Measurements from ENCODE around the gene SYTL3.

SYTL3 gene

DNA sequence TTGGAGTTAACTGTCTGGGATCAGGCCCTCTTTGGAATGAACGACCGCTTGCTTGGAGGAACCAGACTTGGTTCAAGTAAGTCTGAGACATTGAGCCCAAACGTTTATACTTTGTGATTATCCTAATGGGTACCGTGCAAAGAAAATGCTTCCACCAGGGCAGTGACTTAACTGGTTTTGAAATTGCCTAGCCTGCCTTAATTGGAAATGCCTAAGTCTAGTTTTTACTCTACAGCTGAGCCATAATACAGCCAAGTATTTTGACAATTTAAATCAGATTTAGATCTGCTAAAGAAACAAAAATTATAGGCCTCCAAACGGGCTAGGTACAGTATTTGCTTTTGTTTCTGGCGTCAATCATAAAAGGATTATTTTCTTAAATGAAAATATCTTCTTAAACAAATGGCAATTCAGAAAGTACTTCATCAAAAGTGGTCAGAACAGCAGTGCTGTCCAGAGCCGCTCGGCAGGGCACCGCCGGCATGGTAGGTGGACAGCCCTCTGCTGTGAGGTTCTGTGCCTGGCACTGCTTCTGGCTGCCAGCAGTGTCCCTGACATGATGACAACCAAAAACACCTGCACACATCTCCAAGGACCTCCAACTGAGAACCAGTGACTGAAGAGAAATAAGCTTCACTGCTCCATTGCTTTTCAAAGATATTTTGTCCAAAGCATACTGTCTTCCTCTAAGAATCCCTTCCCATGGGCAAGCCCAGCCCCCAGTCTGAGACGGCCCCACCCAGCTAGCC lies 113.8 kb downstream of the SYTL3 start:
- DNase-seq: no peak

DNA sequence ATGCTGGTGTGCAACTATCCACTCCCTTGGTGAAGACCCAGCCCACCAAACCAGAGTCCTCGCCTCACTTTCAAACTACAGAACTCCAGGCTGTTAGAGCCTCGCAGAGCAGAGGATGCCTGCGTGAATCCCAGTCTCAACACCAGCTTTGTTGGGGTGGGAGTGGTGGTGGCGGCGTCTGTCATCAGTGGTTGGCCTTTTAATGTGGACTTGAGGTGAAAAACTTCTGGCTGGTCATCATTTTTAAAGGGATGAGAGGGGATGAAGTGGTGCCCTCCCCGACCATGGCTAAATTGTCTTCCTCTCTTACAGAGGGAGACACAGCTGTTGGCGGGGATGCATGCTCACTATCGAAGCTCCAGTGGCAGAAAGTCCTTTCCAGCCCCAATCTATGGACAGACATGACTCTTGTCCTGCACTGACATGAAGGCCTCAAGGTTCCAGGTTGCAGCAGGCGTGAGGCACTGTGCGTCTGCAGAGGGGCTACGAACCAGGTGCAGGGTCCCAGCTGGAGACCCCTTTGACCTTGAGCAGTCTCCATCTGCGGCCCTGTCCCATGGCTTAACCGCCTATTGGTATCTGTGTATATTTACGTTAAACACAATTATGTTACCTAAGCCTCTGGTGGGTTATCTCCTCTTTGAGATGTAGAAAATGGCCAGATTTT lies 114.5 kb downstream of the SYTL3 start:
- DNase-seq: no peak

DNA sequence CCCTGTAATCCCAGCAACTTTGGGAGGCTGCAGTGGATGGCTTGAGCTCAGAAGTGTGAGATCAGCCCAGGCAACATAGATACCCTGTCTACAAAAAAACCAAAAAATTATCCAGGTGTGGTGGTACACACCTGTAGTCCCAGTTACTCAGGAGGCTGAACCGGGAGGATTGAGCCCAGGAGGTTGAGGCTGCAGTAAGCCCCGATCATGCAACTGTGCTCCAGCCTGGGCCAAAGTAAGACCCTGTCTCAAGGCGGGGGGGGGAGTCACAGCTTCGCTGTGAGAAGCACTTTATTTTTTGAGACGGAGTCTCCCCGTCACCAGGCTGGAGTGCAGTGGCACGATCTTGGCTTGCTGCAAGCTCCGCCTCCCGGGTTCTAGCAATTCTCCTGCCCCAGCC lies 115.1 kb downstream of the SYTL3 start:
- DNase-seq: no peak

DNA sequence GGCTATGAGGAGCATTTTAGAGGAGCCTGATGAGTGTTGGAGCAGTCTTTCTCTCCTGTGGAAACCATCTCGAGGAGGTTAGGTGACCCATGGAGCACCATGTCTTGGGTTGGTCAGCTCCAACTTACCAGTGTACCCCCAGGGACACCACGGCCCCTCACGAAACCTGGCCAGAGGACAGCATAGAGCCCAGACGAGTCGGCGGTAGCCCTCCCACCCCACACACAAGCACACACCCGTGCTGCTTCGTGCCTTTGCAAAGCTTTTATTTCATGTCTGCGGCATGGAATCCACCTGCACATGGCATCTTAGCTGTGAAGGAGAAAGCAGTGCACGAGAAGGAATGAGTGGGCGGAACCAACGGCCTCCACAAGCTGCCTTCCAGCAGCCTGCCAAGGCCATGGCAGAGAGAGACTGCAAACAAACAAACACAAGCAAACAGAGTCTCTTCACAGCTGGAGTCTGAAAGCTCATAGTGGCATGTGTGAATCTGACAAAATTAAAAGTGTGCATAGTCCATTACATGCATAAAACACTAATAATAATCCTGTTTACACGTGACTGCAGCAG lies 115.7 kb downstream of the SYTL3 start:
- DNase-seq: no peak

DNA sequence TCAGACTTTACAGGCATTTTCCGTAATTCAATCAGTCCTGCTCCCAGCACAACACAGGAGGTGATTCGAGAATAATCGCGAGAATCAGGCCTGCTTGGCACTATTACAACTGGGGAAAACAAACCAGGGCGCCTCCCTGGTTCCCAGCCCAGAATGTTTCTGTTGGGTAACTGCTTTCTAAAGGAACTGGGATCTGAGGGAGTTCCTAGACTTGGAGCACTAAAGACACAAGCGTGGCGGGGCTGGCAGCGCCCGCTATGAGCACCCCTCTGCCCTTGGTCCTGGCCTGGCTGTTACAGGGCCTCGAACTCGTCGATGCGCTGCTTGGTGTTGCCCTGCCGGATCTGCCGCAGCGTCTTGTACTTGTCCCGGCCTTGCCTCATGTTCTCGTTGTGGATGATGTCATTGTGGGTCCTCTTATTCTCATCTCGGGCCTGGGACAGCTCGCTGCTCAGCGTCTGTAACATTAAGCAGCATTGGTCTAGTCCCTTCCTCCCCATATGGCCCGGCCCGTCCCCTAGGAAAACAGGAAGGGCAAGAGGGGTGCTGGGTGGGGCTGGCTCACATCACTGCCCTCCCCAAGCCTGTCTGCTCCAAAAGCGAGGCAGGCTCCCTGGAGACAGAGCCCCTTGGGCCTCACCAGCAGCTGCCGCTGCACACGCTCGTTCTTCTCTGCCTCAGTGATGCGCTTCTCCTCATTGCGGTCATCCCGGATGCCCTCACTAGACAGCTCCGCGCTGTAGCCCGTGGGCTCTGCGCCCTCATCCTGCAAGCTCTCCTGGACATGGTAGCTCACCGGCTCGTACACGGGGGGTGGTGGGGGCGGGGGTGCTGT lies 117.0 kb downstream of the SYTL3 start:
- no peak for DNase-seq

DNA sequence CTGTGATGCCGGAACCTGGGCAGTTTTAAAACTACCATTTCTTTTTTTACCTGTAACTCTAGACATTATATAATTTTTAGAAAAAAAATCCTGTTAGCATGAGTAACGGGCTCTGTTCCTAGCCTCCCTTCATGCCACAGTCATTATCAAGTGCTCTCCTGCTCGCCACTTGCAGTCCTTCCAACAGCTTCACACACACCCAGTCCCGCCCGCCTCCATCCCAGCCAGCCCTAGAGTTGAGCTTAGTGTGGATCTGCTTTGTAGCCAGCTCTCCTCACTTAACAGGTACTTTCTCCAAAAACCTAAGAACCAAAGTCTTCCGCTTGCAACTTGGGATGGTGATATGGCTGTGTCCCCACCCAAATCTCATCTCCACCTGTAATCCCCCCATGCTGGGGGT lies 117.9 kb downstream of the SYTL3 start:
- no peak for DNase-seq

DNA sequence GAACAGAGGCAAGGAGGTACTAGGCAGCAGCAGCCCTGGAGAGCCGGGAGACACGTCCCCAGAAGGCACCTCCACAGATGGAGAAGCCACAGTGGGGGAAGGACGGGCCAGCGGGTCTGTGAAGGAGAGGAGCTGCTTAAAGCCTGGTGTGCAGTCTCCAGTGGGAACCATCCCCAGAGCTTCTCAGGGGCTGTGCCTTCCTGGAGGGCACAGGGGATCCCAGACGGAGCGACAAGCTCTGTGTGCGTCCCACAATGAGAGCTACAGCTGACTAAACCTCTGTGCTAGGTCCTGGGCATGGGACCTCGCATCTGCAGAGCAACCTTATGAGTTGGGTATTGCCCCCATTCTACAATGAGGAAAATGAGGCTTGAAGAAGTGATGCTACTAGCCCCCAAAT lies 118.6 kb downstream of the SYTL3 start:
- no peak for DNase-seq

DNA sequence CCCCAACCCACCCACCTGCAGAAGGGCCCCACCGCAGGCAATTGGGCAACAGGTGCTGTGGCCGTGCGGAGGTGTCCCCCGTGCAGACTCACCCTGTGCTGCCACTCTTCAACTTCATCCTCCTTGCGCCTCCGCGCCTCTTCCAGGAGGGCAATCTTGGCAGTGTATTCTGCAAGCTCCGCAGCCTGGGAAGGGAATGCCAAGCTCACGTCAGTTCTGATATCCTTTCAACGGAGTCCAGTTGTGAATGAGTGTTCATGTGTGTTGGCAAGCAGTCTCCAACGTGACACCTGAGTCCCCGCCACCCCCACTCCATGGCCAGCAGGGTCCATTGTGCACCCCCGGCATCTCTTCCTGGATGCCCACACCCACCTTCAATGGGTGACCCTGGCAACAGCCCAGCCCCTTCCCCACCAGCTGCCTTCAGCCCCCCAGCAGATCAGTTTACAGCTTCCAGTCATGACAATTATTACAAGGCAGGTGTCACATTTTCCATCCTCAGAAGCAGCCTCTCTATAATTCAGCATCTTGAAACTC lies 119.4 kb downstream of the SYTL3 start:
- no peak for DNase-seq

DNA sequence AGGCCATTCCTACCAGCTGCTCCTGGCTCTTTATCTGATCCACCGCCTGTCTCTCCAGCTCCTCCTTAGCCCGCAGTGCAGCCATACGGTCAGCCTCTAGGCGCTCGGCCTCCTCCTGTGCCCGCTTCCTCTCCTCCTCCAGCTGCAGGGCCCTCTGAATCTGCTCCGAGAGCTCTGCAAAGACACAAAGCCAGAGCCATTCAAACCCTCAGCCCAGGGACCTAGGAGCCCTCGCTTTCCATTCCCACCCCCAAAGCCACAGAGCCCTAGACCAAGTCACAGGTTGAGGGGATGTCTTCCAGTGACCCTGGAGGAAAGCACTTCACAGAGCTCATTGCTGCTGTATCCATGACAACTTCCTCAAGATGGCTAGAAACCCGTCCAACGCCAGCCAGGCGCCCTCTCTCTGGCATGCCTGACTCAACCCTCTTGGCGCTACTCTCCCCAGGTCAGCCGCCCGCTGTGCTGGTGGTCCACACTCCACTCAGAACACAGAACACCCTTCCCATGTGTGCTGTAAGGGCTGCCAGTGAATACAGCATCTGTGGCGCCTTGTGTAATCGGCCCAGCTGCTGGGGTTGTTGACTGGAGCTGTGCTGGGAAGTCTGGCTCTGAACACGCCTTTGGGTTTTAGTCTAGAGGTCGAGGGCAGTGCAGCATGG lies 120.0 kb downstream of the SYTL3 start:
- DNase-seq: no peak

DNA sequence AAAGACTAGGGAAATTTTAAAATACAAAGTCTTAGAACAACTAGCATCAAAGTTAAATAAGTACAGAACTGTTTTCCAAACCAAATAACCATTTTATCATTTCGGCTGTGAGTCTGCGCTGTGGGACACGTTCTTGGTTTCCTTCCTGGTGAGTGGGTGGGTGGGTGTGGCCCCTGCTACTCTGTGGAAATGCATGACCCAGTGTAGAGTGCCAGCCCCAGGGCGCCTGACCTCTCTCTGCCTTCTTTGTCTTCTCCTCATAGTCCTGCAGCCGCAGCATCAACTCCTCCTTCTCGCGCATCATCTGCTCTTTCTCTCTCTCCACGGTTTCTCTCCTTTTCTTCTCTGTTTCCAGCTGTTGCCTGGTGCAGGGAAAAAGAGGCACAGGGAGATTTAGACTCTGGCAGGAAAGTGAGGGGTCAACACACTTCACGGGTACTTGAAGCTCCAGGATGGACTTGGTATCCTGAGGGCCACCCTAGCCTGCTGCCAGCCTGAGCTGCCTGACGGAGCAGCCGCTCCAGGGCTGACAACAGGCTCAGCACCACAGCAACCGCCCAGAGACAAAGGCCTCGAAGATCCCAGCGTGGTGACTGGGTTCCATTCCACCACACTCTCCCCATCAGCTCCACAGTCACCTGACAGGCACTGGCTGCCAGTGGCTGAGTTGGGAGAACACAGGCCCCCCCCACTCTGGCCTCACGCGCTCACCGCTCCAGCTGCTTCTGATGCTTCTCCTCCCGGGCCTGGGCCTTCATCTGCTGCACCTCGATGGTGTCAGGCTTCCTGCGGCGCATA lies 120.9 kb downstream of the SYTL3 start:
- no peak for DNase-seq

DNA sequence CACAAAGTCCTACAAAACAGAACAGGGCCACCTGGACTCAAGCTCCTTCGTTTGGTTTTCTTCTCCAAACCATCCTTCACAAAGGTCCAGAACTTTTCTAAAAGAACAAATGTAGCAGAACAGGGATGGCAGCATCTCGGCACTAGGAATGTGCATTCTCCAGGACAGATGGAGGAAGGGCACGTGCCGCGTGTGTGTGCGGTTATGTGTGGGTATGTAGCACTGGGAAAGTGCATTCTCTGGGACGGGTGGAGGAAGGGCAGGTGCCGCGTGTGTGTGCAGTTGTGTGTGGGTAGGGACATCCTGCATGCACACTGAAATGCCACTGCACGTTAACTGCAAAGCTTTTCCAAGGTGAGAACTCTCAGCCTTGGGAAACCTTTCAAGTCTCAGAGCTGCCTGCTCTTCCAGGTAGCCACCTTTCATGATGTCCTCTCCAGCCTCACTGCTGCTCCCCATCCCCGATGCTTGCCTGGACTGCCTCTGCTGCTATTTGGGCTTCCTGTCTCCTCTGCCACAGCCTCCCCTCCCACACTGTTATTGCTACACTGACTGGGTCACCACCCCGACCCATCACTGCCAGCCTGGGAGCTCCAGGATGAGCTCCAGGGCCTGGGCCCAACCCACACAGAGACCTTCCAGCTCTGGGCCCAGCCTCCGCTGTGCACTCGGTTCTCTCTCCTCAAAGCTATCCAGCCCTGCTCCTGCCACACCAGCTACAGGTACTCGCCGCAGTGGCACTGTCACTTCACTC lies 121.7 kb downstream of the SYTL3 start:
- no peak for DNase-seq

DNA sequence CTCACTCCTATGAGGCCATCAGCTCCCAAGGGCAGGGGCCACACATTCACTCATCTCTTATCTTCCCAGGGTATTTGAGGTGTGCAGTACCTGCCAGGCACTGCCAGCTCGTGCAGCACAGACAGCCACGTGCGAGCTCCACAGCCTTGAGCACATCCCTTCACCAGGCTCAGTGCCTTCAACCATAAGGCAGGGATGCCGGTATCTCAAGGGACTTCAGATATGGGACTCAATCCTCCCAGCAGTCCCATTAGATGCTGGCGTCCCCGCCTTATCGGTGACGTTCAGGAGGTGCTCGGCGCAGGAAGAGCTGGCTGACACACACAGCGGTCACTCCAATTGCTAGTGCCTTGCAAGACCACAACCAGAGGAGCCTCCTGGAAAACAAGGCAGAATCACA lies 122.3 kb downstream of the SYTL3 start:
- DNase-seq: no peak

DNA sequence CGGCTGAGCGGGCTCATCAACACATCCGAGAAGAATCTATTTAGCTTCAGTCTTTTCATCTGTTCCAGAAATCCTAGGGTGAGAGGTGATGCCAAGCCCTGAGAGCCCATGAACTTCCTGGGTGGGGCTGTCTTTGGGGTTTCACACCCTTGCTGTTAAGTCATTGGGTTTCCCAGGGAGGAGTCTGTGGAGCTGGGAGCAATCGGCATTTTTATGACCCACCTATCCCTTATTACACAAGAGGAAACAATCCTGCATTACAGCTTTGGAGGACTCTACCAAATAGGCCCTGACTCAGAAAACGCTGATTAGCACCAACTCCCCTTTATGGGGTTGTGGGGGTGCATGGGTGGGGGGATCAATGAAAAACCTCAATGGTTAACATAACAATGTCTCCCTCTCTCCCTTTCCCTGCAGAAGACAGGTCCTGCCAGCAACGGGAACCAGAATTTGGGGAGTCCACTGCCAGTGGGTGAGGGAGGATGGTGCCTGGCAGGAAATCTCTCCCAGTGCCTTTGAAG lies 123.1 kb downstream of the SYTL3 start:
- no peak for DNase-seq

DNA sequence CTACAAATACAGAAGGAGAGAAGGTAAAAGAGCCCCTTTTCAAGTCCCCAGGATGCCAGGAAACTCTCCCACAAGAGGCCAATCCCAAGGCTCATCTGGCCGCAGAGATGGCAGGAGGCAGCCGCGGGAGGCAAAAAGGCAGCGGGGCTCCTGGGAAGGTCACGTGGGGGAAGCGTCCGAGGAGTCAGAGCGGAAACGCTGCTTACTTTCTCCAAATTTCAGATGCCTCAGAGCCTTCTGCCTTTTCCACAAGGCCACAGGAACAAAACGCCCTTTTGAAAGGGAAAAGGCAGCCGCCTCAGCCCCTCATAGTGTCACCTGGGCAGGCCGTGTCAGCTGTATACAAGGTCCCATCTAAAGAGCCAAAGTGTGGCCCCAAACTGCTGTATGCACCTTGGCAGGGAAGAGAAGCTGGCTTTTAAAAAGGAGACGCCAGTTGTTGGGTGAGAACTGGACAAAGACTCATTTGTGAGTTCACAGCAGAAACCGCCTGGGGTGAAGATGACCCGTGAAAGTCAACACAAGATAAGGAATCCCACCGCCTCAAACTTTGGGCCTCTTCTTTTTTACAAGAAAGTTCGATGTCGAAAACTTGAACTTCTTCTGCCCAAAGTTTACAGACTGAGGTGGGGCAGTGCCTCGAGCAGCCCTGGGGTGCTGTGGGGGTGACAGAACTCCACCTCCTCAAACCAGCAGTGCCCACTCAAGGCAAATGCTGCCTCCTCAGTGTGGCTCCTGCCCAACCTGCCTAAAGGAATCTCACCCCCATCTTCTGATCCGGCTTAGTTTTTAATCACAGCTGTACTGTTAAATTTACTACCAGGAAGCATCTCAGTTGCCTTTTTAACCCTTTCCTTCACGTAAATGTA lies 124.0 kb downstream of the SYTL3 start:
- DNase-seq: no peak

DNA sequence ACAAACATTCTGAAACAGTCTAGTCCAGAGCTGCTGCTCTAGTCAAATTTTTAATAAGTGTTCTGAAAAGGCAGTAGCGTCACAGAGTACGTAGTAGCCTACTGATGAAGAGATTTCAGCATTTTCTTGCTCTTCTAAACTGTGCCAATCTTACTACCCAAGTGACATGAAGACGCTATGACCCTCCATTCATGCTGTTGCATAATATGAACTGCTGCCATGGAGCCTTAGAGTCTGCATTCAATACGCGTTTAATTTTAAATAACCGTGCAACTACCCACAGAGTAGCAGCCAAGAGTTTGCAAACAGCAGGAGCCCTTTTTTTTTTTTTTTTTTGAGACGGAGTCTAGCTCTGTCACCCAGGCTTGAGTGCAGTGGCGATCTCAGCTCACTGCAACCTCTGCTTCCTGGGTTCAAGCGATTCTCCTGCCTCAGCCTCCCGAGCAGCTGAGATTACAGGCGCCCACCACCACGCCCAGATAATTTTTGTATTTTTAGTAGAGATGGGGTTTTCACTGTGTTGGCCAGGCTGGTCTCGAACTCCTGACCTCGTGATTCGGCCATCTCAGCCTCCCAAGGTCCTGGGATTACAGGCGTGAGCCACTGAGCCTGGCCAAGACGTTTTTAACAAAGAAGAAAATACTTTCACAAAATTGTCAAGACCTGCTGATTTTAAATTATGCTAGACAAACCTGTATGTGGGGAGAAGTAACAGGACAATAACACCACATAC lies 125.0 kb downstream of the SYTL3 start:
- no peak for DNase-seq

DNA sequence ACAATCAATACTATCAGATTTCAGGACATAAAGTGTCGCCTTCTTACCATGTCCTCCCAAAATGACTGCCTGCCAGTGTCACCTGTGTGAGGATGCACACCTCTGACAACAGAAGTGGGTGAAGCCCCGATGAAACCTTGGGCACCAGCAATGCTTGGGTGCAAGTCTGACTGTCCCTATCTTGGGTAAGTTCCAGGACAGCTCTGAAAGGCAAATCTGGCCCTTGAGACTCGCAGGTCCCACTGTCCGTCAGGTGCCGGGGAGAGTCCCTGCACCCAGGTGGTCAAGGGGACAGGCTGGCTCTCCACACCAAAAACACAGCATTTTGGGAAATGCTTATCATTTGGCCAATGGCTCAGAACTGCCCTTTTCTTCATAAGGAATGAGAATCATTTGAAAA lies 126.0 kb downstream of the SYTL3 start:
- no peak for DNase-seq

DNA sequence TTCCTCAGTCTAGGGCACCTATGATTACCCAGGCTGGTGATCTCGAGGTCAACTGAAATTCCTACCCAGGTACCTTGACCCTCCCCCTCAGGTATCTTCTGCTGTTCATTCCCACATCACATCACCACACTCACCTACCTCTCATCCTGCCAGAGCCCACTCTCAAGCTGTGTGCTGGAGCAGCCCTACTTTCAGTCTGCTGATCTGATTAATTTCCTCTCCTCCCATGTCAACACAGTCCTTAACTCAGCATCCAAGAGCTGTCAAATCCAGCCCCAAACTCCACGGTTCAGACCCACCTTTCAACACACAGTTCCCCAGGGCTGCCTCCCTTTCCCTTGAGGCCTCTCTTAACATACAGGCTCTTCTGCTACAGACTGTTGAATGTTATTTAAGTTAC lies 126.9 kb downstream of the SYTL3 start:
- DNase-seq: no peak

DNA sequence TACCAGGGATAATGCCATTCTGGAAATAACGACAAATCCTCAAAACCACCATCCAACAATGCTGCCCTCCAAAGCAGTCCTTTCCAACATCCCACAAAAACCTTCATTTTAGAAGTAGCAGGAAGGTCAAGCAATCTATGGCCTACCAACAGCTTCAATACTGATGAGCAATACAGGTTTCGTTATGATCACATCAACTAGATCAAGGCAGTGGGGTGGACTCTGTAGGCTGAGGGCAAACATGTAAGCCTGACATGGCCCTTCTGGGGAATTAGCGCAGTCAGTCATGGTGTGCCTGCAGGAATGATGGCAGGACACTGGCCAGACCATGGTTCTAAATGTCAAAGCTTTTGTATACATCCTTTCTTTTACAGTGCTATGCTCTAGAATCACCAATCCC lies 127.7 kb downstream of the SYTL3 start:
- DNase-seq: no peak

DNA sequence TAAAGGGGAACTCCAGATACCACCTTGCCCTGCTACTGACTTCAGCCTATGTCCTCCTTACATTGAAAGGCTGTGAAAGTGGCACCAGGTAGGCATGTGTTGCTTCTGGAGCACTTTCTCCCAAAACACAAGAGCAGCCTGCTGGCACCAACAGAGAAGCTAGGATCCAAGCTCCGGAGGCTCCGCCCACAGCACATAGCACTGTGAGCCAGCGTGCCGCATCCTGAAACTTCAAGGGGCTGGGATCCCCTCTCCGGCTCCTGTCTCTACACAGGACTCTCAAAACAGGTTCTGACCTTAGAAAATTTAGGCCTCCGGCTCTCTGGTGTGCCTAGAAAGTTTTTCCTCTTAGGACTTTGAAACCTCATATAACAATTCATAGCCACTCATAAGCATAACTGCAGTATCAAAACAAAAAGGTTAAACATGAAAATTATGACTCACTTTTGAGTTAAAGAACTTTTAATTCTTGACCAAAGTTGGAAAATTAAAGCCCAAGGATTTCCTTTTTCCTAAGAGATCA lies 128.2 kb downstream of the SYTL3 start:
- no peak for DNase-seq
